SIG-M5 (cell line): ENCODE measurements around the gene BFSP2.
A peak's percentile ranks its signal among the peaks of the same experiment; 100 is the strongest.

ENCODE experiments used
- DNase-seq: peaks from one replicate; lab custom pipeline; 2025; lab: John Stamatoyannopoulos, UW

BFSP2 gene

GRCh38 chr3:133419151-133419909, 19.5 kb downstream of the BFSP2 start:
- DNase-seq: no peak

GRCh38 chr3:133424937-133425869, 25.3 kb downstream of the BFSP2 start:
- DNase-seq: no peak

GRCh38 chr3:133425898-133426297, 26.0 kb downstream of the BFSP2 start:
- no peak for DNase-seq

- no peak for DNase-seq
These were observed 26.9 kb downstream of the BFSP2 start for GRCh38 chr3:133426721-133427120.

GRCh38 chr3:133428552-133428951, 28.7 kb downstream of the BFSP2 start:
- no peak for DNase-seq

GRCh38 chr3:133429063-133429462, 29.2 kb downstream of the BFSP2 start:
- no peak for DNase-seq

- no peak for DNase-seq
These were observed 39.7 kb downstream of the BFSP2 start for GRCh38 chr3:133439563-133439962.

GRCh38 chr3:133440652-133441051, 40.8 kb downstream of the BFSP2 start:
- no peak for DNase-seq

- no peak for DNase-seq
These were observed 42.0 kb downstream of the BFSP2 start for GRCh38 chr3:133441867-133442270.

GRCh38 chr3:133442518-133442917, 42.7 kb downstream of the BFSP2 start:
- DNase-seq: no peak

- DNase-seq: no peak
These were observed 44.0 kb downstream of the BFSP2 start for GRCh38 chr3:133443649-133444422.

- DNase-seq: no peak
These were observed 44.5 kb downstream of the BFSP2 start for GRCh38 chr3:133444423-133444774.

GRCh38 chr3:133445108-133445507, 45.3 kb downstream of the BFSP2 start:
- DNase-seq: no peak

GRCh38 chr3:133447750-133448477, 48.1 kb downstream of the BFSP2 start:
- DNase-seq: no peak

GRCh38 chr3:133448478-133449122, 48.7 kb downstream of the BFSP2 start:
- DNase-seq: peak; percentile 47

GRCh38 chr3:133451309-133451708, 51.5 kb downstream of the BFSP2 start:
- no peak for DNase-seq

- DNase-seq: no peak
These were observed 52.9 kb downstream of the BFSP2 start for GRCh38 chr3:133452641-133453319.

- no peak for DNase-seq
These were observed 53.5 kb downstream of the BFSP2 start for GRCh38 chr3:133453383-133453782.

GRCh38 chr3:133455281-133455680, 55.4 kb downstream of the BFSP2 start:
- no peak for DNase-seq

GRCh38 chr3:133455960-133456359, 56.1 kb downstream of the BFSP2 start:
- no peak for DNase-seq

- DNase-seq: no peak
These were observed 57.2 kb downstream of the BFSP2 start for GRCh38 chr3:133457025-133457424.
